GM19023 (cell line): ENCODE results near the gene P2RY11.

Experiments
- ATAC-seq: cut with Tn5 transposase; IDR thresholded peaks from one replicate; pipeline ENCODE4 v1.9.1; 2021; ENCODE audit warnings: mild to moderate bottlenecking, moderate library complexity; ENCODE audit not compliant: unreplicated experiment

P2RY11 gene, protein sequence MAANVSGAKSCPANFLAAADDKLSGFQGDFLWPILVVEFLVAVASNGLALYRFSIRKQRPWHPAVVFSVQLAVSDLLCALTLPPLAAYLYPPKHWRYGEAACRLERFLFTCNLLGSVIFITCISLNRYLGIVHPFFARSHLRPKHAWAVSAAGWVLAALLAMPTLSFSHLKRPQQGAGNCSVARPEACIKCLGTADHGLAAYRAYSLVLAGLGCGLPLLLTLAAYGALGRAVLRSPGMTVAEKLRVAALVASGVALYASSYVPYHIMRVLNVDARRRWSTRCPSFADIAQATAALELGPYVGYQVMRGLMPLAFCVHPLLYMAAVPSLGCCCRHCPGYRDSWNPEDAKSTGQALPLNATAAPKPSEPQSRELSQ

DNA sequence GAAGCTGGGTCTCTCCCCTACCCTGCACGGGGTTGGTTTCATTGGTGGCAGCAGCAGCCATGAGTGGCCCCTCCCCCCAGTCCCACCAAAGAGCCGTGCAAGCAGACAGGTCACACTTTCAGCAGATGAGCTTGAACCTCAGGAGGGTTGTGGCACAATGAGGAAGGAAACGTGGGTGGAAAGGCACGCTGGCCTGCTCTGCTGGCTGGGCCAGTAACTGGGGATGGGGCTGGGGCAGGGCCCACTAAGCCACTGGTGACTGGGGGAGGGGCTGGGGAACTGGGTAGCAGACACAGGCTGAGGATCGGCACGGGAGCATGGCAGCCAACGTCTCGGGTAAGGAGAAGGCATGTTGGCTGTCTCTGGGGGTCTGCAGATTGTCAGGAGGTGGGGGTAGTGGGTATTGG, at the start of gene P2RY11:
Gene P2RY11 (plus strand): TSS at position 289 of the 407 bp plus-strand sequence. CDS start 29 bp downstream, at position 318.
- ATAC-seq = no peak

DNA sequence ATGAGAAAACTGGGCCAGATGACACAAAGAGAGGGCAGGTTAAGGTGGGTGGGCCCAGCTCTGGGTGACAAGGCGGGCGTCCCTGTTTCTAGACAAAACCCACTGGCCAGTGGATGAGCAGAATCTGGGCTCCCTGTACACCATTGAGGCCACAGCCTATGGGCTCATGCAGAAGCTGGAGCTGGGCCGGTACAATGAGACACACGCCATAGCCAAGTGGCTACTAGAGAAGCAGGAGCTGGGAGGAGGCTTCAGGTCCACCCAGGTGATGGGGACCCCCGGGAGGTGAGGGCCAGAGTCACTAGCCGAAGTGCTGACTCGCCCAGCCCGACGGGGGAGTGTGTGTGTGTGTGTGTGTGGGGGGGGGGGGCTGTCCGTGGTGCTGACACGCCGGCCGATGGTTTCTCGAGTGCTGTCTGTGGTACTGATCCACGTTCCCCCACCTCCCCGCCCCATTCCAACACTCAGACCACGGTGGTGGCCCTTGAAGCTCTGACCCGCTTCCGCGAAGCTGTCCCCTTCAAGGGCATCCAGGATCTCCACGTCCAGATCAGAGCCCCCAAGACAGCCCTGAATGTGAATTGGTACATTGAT, 49.7 kb upstream of the P2RY11 start:
- no peak for ATAC-seq

DNA sequence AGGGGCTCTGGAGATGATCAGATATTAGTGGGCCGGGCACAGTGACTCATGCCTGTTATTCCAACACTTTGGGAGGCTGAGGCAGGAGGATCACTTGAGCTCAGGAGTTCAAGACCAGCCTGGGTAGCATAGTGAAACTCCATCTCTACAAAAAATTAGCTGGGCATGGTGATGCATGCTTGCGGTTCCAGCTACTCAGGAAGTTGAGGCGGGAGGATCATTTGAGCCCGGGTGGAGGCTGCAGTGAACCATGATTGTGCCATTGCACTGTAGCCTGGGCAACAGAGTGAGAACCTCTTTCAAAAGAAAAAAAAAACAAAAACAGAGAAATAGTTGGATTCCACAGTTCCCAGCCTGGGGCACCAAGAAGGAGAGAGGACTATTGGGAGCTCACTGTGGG, 43.3 kb upstream of the P2RY11 start:
- ATAC-seq = no peak

DNA sequence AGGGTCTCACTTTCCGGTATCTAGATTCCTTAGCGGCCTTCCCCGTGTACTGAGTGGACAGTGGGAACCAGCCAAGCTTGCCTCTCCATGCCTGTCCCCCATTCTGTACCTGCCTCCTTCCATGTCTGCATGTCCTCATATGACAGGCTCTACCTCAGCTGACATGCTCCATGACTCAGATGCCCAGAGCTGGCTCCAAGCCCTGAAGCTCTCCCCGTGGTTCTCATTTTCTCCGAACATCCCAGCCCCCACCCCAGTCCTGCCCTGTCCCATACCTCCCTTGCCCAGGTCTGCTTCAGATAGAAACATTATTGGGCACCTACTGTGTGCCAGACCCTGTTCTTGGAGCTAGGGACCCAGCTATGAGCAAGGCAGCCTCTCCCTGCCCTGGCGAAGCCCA, 42.4 kb upstream of the P2RY11 start:
- ATAC-seq = no peak

DNA sequence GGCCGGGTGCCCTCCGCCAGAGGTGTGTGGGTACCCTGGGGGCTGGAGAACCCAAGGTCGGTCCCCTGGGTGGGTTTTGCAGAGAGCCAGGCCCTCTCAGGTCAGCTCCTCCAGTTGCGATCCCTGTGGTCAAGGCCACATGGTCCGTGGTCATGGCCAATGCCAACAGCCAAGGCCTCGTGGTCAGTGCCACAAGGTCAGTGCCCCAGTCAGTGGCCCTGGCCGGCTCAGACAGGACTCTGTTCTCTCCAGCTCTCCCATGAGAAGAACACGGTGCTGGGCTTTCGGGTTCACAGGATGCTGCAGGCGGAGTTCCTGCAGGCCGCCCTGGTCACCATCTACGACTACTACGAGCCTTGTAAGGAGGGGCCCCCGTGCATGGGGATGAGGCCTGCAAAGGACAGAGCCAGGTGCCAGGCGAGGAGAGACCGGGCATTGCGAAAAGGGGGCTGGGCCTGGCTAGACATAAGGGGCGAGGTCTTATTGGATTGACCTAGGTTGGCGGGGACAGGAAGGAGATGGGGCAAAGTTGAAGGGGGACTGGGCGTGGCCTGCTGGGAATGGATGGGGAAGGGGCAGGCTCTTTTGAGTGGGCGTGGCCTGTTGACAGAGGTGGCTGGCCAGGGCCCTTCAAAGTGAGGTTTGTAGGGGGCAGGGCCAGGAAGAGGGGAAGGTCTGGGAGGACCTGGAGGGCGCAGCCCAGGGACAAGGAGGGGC, 40.6 kb upstream of the P2RY11 start:
- no peak for ATAC-seq

DNA sequence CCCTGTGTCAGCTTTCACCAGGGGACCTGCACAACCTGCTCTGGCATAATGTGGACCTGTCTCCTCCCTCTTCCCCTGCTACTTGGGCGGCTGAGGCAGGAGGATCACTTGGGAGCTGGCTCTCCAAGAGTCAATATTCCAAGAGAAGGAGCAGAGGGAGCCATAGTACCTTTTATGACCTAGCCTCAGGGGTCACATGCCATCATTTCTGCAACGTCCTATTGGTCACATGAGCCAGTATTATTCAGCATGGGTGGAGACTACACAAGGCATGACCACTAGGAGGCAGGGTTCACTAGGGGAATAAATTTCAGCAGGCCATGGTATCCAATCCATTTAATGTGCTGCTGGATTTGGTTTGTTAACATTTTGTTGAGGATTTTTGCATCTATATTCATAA, 37.3 kb upstream of the P2RY11 start:
- no peak for ATAC-seq

DNA sequence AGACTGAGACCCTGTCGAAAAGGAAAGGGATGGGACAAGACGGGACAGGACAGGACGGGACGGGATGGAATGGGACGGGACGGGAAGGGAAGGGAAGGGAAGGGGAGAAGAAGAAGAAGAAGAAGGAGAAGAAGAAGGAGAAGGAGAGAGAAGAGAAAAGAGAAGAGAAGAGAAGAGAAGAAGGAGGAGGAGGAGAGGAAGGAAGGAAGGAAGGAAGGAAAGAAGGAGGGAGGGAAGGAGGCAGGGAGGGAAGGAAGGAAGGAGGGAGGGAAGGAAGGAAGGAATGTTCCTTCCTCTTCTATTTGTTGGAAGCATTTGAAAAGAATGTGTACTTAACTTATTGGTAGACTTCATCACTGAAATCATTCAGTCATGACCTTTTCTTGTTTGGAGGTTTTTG, 35.0 kb upstream of the P2RY11 start:
- ATAC-seq = no peak

DNA sequence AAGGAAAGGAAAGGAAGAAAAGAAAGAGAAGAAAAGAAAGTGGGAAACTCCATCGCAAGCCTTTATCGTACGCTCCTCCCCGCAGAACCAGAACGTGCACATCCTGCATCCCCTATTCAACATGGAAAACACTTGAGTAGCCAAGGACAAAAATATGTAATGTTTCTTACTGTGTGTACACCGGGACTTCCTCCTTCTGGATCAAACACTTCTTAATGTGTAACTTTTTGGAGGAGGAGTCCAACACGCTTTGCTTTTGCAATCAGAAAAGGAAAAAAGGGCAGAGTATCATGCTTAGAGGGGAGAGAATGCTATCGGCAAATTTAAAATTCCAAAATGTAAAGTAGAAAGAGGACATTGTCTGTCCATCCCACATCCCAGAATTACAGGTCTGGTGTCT, 33.2 kb upstream of the P2RY11 start:
- no peak for ATAC-seq

DNA sequence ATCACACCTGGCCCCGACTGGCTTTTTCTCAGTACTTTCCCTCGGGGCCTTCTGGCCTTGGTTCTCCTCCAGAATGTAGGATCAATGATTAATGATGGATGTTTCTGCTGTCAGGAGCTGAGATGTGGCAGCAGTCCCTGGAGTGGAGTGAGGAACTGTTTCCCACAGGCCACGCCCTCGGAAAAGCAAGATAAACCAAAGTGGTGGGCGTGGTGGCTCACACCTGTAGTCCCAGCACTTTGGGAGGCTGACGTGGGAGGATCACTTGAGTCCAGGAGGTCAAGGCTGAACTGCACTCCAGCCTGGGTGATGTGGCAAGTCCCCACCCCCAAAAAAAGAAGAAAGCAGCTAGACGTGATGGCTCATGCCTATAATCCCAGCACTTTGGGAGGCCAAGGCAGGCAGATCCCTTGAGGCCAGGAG, 32.5 kb upstream of the P2RY11 start:
- no peak for ATAC-seq

DNA sequence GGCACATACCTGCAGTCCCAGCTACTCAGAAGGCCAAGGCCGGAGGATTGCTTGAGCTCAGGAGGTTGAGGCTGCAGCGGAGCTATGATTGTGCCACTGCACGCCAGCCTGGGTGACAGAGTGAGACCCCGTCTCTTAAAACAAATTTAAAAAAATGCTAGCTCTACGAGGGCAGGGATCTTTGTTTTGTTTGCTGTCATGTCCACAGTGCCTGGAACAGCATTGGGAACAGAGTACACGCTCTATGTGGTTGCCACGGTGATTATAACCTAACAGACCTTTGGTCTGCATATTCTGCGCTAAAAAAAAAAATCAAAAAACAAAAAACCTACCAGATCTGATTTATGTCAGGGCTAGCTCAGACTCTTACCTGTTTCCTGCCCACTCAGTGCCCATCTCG, 27.6 kb upstream of the P2RY11 start:
- no peak for ATAC-seq

DNA sequence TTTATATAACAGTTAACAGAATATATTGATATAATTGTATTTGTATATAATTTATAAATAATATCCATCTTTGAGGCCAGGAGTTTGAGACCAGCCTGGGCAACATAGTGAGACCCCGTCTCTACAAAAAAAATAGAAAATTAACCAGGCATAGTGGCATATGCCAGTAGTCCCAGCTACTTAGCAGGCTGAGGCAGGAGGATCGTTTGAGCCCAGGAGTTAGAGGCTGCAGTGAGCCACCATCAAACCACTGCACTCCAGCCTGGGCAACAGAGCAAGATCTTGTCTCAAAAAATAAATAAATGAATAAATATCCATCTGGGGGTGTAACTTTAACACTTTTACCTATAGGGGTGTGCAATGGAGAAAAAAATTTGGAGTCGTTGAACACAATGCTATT, 26.7 kb upstream of the P2RY11 start:
- no peak for ATAC-seq

DNA sequence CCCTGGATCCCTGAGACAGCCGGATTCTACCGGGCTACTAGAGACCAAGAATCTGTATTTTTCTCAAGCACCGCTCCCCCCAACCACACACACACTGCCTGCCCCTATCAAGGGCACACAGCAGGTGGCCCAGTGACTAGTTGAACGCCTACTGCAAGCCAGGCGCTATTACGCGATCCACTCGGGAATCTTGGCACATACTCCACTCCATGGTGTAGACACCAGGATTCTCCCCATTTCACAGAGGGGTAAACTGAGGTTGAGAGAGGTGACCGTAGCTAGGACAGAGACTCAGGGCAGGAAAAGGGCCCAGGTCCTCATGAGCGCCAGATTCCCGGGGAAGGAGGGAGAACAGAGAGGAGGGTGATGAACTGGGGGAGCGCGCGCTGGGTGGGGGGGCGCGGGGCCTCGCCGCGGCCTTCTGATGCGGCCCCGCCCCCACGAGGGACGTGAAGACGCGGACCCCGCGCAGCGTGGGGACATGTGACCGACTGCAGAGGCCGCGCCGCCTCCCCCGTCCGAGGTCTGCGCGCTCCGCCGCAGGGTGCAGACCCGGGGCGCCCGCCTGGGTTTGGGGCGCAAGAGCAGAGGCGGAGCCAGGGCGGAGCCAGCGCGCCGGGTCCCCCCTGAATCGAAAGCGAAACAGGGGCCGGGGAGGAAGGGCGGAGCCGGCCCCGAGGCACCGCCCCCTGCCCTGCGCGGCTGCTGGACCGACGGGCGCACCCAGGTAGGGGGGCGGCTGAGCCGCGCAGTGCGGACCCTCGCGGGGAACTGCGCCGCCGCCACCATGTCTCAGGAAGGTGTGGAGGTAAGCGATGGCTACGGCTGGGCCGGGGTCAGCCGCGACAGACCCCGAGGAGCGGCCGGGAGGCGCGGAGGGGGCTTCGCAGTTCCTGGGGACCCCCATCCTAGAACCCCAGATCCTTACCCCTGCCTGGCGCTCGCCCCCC, 25.6 kb upstream of the P2RY11 start, which contains the start of gene SHFL:
Gene SHFL (plus strand): TSS at position 677 of the 950 bp plus-strand sequence. CDS start 111 bp downstream, at position 788.
- peak; percentile 77 for ATAC-seq

DNA sequence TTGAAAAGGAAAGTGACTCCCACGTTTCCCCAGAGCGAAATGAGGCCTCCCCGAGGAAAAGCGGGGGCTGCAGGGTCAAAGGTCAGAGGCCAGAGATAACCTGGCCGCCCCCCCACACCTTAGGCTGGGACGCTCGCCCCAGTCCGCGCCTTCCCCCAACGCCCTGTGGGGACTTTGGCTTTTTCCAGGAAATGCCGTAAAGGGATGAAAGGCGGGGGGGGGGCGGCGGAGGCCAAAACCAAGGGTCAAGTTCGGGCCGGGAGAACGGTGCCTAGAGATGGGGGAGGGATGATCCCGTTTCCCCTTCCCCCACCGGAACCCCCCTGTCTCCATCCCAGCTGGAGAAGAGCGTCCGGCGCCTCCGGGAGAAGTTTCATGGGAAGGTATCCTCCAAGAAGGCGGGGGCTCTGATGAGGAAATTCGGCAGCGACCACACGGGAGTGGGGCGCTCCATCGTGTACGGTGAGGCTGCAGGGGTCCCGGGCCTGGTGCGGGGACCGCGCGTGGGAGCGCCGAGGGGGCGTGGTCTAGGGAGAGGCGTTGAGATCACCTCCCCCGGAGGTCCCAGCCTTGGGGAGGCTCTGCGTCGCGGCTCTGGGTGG, 24.8 kb upstream of the P2RY11 start:
- peak; percentile 15 for ATAC-seq

DNA sequence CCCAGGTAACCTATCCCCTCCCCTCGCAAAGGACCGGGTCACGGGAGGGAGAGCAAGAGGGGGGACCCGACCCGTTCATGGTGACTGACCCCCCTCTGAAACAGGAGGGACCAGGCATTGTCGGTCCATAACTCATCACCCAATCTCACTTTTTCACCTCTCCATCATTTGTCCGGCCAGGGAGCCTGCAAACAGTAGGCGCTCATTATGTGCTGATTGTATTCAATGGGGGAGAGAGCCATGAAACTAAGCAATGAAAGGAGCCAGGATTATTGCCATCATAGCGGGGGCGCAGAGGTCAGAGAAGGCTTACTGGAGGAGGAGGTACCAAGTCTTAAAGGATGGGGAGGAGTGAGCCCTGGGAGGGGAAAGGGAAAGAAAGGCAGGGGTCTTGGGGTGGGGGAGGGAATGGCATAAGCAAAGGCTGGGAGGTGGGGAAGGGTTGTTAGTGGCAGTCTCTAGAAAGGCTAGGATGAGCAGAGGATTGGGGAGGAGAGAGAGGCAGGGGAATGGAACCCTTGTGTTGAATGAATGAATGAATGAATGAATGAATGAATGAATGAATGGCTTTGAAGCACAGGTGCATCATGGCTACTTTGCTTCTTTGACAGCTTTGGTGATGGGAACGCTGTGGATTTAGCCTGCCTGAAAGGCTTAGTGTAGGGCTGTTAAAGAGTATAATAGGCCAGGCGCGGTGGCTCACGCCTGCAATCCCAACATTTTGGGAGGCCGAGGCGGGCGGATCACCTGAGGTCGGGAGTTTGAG, 24.0 kb upstream of the P2RY11 start:
- ATAC-seq = no peak

DNA sequence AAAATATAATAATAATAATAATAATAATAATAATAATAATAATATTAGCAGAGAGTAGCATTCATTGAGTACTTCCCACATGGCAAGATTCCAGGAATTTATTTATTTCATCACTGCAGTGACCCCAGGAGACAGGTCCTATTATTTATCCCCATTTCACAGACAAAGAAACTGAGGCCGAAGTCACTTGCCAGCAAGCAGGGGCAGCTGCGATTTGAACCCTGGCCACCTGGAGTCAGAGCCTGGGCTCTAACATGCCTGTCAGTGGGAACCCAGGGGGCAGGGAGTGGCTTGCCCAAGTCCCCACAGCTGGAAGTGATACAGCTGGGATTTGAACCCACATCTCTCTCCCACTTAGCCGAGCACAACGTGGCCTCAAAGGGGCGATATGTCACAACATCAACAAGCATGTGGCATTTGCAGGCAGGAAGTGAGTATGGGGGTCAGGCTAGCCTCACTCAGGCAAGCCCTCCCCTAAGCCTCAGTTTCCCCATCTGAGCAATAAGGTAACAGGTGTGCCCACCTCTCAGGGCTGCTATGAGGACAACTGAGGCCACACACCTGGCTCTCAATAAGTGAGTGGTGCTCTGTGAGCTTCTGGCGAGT, 22.4 kb upstream of the P2RY11 start:
- ATAC-seq = no peak

DNA sequence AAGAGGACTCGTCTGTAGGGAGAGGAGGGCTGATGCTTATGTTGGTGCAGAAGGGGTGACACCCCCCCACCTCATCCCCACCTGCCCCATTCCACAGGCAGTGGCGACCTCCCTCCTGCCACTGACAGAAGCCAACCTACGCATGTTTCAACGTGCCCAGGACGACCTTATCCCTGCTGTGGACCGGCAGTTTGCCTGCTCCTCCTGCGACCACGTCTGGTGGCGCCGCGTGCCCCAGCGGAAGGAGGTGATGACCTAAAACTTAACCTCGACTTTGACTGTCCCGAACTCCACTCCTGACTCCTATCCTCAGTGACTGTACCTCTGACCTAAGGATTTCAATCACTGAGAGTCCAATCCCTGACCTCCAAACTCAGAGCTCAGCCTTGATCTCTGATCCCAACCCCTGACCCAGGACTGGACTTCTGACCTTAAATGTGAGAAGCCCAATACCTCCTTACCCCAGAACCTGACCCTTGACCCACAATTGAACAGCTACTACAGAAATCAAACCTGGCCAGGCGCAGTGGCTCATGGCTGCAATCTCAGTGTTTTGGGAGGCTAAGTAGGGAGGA, 21.6 kb upstream of the P2RY11 start:
- no peak for ATAC-seq

DNA sequence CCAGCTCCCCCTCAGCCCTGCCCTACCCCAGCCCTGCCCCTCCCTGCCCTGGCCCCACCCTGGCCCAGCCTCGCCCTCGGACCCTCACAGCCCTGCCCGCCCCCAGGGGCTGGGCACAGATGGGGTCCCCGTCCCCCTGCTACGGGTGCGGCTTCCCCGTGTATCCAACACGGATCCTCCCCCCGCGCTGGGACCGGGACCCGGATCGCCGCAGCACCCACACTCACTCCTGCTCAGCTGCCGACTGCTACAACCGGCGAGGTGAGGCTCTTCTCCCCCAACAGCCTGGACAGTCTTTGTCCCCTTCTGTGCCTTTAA, 20.2 kb upstream of the P2RY11 start:
- ATAC-seq = no peak

DNA sequence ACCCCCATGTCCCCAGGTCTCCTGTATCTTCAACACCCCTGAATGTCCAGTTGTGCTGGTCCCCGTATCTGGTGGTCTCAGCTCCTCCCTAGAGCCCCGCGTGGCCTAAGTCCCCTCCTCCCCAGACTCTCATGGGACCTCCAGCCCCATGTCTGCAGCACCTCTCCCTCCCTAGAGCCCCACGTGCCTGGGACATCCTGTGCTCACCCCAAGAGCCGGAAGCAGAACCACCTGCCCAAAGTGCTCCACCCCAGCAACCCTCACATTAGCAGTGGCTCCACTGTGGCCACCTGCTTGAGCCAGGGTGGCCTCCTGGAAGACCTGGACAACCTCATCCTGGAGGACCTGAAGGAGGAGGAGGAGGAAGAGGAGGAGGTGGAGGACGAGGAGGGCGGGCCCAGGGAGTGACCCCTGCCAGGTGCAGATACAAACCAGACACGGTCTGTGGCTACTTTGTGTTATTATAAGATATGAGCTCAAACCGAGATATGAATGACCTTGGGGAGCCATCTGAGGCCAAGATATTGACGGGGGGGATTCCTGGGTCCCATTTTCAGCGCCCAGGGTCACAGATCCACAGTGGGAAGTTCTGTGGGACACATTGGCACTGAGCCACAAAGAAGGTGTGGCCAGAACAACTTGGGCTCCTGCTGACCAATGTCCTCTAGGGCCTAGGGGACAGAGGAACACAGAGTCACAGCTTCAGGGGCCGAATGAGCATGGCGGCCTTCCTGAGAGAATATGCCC, 19.4 kb upstream of the P2RY11 start:
- no peak for ATAC-seq
